HepG2 (cell line): ENCODE data around the gene MRPL34. TPM values are rescaled to one million over a fixed set of nuclear protein-coding genes. Genes with fewer than 3 reads are reported as not detected.

Experiments
- ASH2L ChIP-seq: fragments of 300-600, 200-600 bp; sonication (generic); IDR thresholded peaks from 2 replicates; pipeline ENCODE4 v1.7.0; 2017; ENCODE audit warnings: low read depth, mild to moderate bottlenecking, moderate library complexity, mixed read lengths, low read length; ENCODE audit not compliant: insufficient read length
- CREM ChIP-seq, 2 experiments: sonication (generic) in 1 of 2; formaldehyde crosslinking in 1 of 2; IDR thresholded peaks; 2 replicates each; pipeline versions ENCODE4 v1.4.0 to v1.6.1; 2016 to 2020; ENCODE audit warnings: antibody characterized with exemption in 1 of 2, mild to moderate bottlenecking in 1 of 2, missing genetic modification reagents in 1 of 2
- CTCF ChIP-seq: sonication (generic); formaldehyde crosslinking; IDR thresholded peaks from 2 replicates; pipeline ENCODE4 v1.5.0; 2020; ENCODE audit warnings: mild to moderate bottlenecking, missing genetic modification reagents, moderate library complexity
- GPN1 ChIP-seq: sonication (generic); formaldehyde crosslinking; IDR thresholded peaks from 2 replicates; pipeline ENCODE4 v1.5.1; 2020; ENCODE audit warnings: missing genetic modification reagents, borderline replicate concordance
- JDP2 ChIP-seq: sonication (generic); formaldehyde crosslinking; IDR thresholded peaks from 2 replicates; pipeline ENCODE4 v1.8.1; 2022; ENCODE audit warnings: missing genetic modification reagents, borderline replicate concordance
- KLF12 ChIP-seq: sonication (generic); formaldehyde crosslinking; IDR thresholded peaks from 2 replicates; pipeline ENCODE4 v1.4.0; 2020; ENCODE audit warnings: missing genetic modification reagents, borderline replicate concordance
- RAD21 ChIP-seq: fragments of 450-650 bp; formaldehyde crosslinking; IDR thresholded peaks from 2 replicates; pipeline ENCODE4 v1.5.0; 2020; ENCODE audit warnings: mild to moderate bottlenecking
- RELA ChIP-seq: sonication (generic); formaldehyde crosslinking; IDR thresholded peaks from 2 replicates; pipeline ENCODE4 v1.4.0; 2020; ENCODE audit warnings: missing genetic modification reagents
- REST ChIP-seq, 2 experiments: IDR thresholded peaks; 2 replicates each; pipeline ENCODE4 v1.6.1; 2011 to 2012; ENCODE audit warnings: low read length in 2 of 2, borderline replicate concordance in 1 of 2, low read depth in 1 of 2, mild to moderate bottlenecking in 1 of 2, moderate library complexity in 1 of 2
- RORA ChIP-seq: sonication (generic); formaldehyde crosslinking; IDR thresholded peaks from 2 replicates; pipeline ENCODE4 v1.5.0; 2020; ENCODE audit warnings: mild to moderate bottlenecking, missing genetic modification reagents, moderate library complexity
- SRSF1 ChIP-seq: fragments of 200-400 bp; formaldehyde crosslinking; optimal IDR thresholded peaks from 2 replicates; pipeline ENCODE3; 2017; ENCODE audit warnings: mild to moderate bottlenecking, low read depth, low read length, moderate library complexity
- TBL1XR1 ChIP-seq: fragments of 150-350 bp; IDR thresholded peaks from 2 replicates; pipeline ENCODE4 v1.6.1; 2014; ENCODE audit warnings: borderline replicate concordance, low read length; ENCODE audit not compliant: partially characterized antibody
- TCF7 ChIP-seq: sonication (generic); IDR thresholded peaks from 2 replicates; pipeline ENCODE4 v1.6.1; 2016; ENCODE audit warnings: antibody characterized with exemption, low read depth
- THAP7 ChIP-seq: sonication (generic); formaldehyde crosslinking; IDR thresholded peaks from 2 replicates; pipeline ENCODE4 v1.8.1; 2023; ENCODE audit warnings: mild to moderate bottlenecking, missing genetic modification reagents
- ZNF224 ChIP-seq: sonication (generic); formaldehyde crosslinking; IDR thresholded peaks from 2 replicates; pipeline ENCODE4 v1.5.0; 2020; ENCODE audit warnings: mild to moderate bottlenecking, missing genetic modification reagents
- ZNF235 ChIP-seq: sonication (generic); formaldehyde crosslinking; IDR thresholded peaks from 2 replicates; pipeline ENCODE4 v1.8.1; 2023; ENCODE audit warnings: mild to moderate bottlenecking, missing genetic modification reagents, borderline replicate concordance
- ZNF317 ChIP-seq: sonication (generic); formaldehyde crosslinking; IDR thresholded peaks from 2 replicates; pipeline ENCODE4 v1.5.0; 2020; ENCODE audit warnings: mild to moderate bottlenecking, missing genetic modification reagents
- ZNF639 ChIP-seq: conservative IDR thresholded peaks from 2 replicates; pipeline ENCODE4 v1.6.1; 2018; ENCODE audit warnings: missing genetic modification reagents
- ZNF660 ChIP-seq: sonication (generic); formaldehyde crosslinking; IDR thresholded peaks from 2 replicates; pipeline ENCODE4 v1.5.1; 2020; ENCODE audit warnings: mild to moderate bottlenecking, low read depth, missing genetic modification reagents, borderline replicate concordance
- ZNF747 ChIP-seq: sonication (generic); formaldehyde crosslinking; IDR thresholded peaks from 2 replicates; pipeline ENCODE4 v1.8.1; 2023; ENCODE audit warnings: missing genetic modification reagents, mild to moderate bottlenecking, borderline replicate concordance
- polyA plus RNA-seq, 8 experiments: library from polyadenylated mRNA; depleted of rRNA in 3 of 8; stranded (reverse) in 7 of 8; unstranded in 1 of 8; fragments of >200 nt; fragmentation: Illumina TruSeq in 4 of 8; extraction: Trizol in 4 of 8; gene quantifications; 2 replicates each; pipeline versions ENCODE4 v1.2.1 to v1.2.3, GENCODE V29; 2011 to 2016; ENCODE audit warnings: low read depth in 4 of 8, missing spikeins in 1 of 8, mixed read lengths in 1 of 8; ENCODE audit not compliant: insufficient read depth in 1 of 8
- total RNA-seq, 5 experiments: library from RNA; depleted of rRNA; stranded (reverse); fragments of >200 nt; fragmentation: Illumina TruSeq; extraction: Trizol; gene quantifications; 2 replicates each; pipeline ENCODE4 v1.2.3, GENCODE V29; 2016; ENCODE audit warnings: low read depth in 1 of 5

MRPL34 gene
- total and polyA plus RNA-seq, 2 of the 13 experiments (the other 11 are each of a cell fraction or from before 2014, with no cell fraction given): 74.0 to 77.3 TPM

DNA sequence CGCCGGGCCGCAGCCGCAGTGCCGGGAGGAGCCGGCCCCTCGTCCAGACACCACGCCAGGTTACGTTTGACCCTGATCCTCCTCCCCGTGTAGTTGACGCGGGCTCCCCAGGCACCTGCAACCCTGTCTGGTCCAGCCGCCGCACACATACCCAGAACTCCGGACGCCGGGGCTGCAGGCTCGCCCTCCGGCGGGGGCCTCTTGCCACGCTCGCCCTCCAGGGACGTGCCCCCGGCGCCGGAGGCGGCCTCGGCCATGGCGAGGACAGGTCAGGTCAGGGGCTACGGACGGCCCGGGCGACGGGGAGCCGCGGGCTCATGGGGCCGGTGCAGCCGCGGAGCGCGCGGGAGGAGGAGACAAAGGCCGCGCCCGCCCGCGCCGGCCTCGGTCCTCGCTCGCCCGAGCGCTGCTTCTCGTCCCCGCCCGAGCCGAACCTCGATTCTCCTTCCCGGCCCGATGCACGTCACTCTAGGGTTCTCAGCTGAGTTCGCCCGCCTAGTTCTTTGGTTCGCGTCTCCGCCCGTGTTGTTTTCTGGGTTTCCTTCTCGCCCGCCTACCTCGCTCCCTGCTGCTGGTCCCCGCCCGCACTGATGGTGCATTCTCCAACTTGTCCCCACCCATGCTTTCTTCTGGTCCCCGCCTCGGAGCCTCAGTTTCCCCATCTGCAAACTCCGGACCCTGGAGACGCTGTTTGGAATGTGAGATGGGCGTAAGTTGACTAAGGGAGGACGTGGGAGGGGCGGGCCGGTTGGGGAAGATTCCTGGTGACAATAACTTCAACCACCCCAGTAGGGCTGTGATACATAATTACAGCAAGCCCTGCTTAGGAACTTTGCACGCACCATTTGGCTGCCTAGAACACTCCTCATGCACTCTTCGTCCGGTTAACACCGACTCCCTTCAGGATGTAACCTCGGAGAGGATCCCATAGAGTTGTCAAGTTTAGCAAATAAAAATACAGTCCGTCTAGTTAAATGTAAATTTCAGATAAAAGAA lies 29.0 kb downstream of the MRPL34 start, which contains the start of gene ANO8 (continued):
- TF ChIP-seq ASH2L (peak; percentile 82), TBL1XR1 (no peak), RORA (CRISPR knock-in tag) (no peak), GPN1 (CRISPR knock-in tag) (no peak), ZNF639 (CRISPR knock-in tag) (0 out of 2 replicates have a peak, but pooled peaks have one; percentile 36), ZNF235 (CRISPR knock-in tag) (peak; percentile 79; the same call in 1 of the 2 replicates), CTCF (0 out of 2 replicates have a peak, but pooled peaks have one; percentile 23), RAD21 (CRISPR knock-in tag) (peak; percentile 55), KLF12 (CRISPR knock-in tag) (peak; percentile 54; the same call in 1 of the 2 replicates), JDP2 (CRISPR knock-in tag) (no peak), REST (IDR thresholded peaks at IDR 0.05; ENCODE audit: borderline replicate concordance in 1 of 2, low read depth in 1 of 2, low read length in 2 of 2) (no peak), ZNF224 (CRISPR knock-in tag) (no peak), ZNF747 (peak; percentile 66; the same call in 1 of the 2 replicates), THAP7 (CRISPR knock-in tag) (0 out of 2 replicates have a peak, but pooled peaks have one; percentile 21), ZNF317 (CRISPR knock-in tag) (0 out of 2 replicates have a peak, but pooled peaks have one; percentile 51), ZNF660 (CRISPR knock-in tag) (no peak), TCF7 (no peak), SRSF1 (peak; percentile 68), CREM (IDR thresholded peaks at IDR 0.05) (peak; percentile 63), CREM (CRISPR knock-in tag; IDR thresholded peaks at IDR 0.05) (no peak), RELA (CRISPR knock-in tag) (no peak)
